CMK (cell line): Measurements from ENCODE around the gene JTB.

Experiments used
- DNase-seq: peaks from one replicate; pipeline ENCODE4 v3.0.0-alpha.2; 2010; ENCODE audit warnings: low read depth

The JTB gene

DNA sequence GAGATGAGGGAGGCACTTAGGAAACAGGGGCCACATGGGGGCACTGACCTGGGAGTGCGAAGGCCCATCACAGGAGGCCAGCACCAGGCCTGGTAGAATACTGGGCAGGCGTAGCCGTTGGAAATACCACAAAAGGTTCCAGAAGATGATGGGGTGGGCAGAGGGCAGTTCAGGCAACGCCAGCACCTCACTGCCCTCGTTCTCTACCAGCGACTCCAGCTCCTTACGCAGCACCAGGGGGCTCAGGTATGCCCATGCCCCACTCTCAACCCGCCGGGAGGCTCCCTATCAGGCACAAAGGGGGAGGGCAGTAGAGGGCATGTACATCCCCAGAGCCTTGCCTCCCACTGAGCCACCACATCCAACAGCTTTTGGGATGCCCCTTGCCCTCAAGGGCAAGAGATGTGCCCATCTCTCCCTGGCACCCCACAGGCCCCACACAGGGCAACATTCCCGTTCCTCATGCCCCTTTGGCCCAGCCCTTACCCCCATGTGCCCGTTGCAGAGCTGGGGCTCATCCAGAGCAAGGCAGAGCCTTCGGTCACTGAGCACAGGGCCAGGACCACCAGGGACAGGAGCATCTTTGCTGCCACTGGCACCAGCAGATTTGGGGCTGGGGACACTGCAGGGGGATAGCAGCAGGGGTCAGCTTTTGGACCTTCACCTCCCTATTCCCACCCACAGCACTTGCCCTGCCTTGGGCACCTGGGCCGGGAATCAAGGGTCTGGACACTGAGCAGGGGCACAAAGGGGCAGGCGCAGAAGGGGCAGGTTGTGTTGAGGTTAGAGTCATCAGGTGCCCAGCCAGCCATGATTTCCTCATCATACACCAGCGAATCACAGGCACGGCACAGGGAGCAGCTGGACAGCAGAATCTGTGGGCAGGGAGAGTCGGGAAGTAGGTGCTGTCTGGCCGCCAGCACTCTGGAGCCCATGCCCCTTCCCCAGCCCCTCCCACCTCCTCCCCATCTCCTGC, 45.0 kb downstream of the JTB start:
- DNase-seq: no peak

DNA sequence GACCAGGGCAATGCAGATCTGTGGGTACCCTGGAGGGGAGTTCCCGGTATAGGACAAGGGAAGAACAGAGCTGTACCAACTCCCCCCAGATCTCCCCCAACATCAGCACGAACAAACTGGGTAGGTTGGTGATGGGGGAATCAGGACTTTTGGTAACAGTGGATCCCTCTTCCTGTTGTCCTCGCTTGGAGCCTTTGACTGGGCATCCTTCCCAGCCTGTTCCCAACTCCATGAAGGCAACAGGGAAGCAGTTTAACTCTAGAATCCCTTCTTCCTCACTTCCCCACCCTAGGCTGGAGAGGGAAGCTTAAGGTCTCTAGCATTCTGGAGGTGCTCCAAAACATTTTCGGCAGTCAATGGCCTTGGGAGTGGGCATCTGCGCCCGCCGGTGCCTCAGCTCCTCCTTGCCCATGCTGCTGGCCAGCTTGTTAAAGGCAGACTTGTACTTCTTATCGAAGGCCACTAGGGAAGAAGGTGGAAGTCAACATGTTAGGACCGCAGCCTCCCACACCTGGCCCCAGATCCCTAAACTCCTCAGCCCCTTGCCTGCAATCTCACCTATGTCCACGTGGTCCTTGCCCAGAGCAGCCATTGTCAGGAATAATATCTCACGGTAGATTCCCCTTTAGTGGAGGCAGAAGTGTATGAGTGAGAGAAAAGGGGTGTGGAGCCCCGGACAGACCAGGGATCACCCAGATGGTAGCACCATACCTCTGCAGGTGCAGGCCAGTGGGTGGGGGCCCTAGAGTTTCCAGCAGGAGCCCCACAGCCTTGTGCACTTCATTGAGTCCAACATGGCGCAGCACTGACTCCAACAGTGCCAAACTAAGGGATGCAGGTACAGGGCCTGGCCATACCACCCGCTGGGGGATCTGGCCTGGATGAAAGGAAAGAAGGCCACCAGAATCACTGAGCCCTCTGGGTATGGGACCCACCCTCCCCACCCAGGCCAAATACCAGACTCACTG, 47.2 kb downstream of the JTB start:
- no peak for DNase-seq

GRCh38 chr1:153929426-153929825, 48.0 kb downstream of the JTB start:
- DNase-seq: no peak

GRCh38 chr1:153928791-153929341, 48.6 kb downstream of the JTB start:
- DNase-seq: no peak

DNA sequence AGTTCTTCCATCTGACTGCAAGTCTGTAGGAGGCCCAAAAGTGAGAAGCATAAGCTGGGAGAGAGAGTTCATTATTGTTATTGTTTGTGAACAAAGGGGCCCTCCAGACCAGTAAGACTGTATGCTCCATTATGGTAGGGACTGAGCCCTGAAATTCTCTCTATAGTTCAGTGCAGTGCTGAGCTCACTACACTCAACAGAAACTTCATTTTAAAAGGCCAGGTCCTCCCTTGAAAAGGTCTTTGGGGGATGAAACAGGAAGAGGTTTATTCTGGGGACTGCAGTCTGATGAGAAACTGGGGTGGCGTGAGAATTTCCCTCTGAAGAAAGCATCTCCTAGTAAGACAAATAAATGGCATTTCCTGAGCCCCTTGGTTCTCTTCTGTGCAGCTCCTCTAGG, 49.2 kb downstream of the JTB start:
- no peak for DNase-seq

DNA sequence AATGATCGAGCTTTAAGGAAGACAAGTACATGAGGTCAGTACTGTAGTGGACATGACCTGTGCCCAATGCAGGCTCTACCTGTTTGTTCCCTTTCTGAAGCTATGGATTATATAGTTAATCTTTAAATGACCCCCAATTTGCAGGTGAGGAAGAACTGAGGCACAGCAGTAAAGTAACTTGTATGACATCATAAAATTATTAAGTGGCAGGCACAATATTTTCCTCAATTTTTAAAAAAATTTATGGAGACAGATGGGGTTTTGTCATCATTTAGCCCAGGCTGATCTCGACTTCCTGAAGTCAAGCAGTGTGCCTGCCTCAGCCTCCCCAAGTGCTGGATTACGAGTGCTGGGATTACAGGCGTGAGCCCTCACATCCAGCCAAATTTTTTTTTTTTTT, 51.1 kb downstream of the JTB start:
- DNase-seq: no peak
